Measurements from ENCODE around the gene ATL2. TPM values are rescaled to one million over a fixed set of nuclear protein-coding genes. Genes with fewer than 3 reads are reported as not detected.
"Not testable (repeated sequence)": the region's sequence is repeated elsewhere in the genome, so short reads cannot be mapped to it uniquely, and the experiment has no call there.

The ATL2 gene
- total RNA-seq, 1 experiment from 2014 or later, result 91.2 TPM

GRCh38 chr2:38390947-38391346 lies 13.9 kb upstream of the ATL2 start:
- no peak for DNase-seq (ENCODE audit: low spot score)

GRCh38 chr2:38387887-38388286 lies 10.8 kb upstream of the ATL2 start:
- no peak for DNase-seq (ENCODE audit: low spot score)

DNA sequence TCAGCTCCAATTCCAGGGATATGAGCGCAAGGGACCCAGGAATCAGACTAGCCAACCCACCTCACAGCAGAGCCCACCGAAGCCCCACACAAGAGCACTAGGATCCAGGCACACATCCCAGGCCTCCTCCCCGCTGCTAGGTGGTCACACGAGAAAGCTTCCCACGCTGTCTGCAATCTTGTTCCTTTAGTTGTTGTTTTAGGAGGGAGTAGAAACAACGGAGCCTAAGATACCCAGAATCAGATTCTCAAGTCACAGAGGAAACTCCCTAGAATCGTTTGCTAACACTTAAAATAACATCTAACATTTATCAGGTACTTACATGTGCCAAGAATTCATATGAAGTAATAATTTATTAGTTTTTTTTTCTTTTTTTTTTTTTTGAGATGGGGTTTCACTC lies 9.7 kb upstream of the ATL2 start:
- no peak for DNase-seq (ENCODE audit: low spot score)

DNA sequence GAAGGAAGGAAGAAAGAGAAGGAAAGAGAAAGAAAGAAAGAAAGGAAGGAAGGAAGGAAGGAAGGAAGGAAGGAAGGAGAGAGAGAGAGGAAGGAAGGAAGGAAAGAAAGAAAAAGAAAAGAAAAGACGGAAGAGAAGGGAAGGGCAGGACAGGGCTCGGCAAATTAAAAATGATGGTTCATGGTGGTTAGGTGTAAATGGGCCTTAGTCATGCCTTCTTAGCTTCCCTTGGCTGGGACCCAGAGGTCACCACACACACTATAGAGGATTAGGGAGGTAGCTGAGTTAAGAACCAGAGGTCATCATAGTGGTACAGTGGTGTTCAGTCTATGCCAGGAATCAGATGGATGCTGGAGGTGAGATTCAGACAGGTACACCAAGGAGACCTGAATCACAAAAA lies 9.3 kb upstream of the ATL2 start:
- DNase-seq (ENCODE audit: low spot score), result peak; percentile 31

GRCh38 chr2:38384338-38384737 lies 7.3 kb upstream of the ATL2 start:
- no peak for DNase-seq (ENCODE audit: low spot score)

GRCh38 chr2:38383741-38384140 lies 6.7 kb upstream of the ATL2 start:
- DNase-seq (ENCODE audit: low spot score), result not testable (repeated sequence)

- DNase-seq (ENCODE audit: low spot score), result no peak
Observed at GRCh38 chr2:38381381-38382143, 4.5 kb upstream of the ATL2 start.

- DNase-seq (ENCODE audit: low spot score), result no peak
Observed at GRCh38 chr2:38380397-38381130, 3.5 kb upstream of the ATL2 start.

- DNase-seq (ENCODE audit: low spot score), result peak; percentile 70
Observed at GRCh38 chr2:38376346-38377049, 575 bp downstream of the ATL2 start.

- no peak for DNase-seq (ENCODE audit: low spot score)
Observed at GRCh38 chr2:38375696-38376345, 1.3 kb downstream of the ATL2 start.

DNA sequence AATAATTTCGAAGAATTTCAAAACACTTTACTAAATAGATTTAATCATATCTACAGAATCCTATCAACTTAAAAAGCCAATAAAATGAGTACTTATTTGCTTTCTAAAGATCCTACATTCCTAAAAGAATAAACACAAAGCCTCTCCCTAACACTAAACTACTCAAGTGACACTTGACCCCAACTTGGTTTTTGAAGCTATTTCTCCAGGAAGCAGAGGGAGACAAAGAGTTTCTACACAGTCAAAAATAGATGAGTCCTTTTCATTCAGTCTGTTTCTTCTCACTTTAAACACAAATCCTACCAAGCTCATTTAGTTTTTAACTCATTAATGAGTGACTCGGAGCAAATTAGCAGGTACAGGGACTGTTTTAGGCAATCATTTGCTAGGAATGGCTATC lies 2.1 kb downstream of the ATL2 start:
- no peak for DNase-seq (ENCODE audit: low spot score)

DNA sequence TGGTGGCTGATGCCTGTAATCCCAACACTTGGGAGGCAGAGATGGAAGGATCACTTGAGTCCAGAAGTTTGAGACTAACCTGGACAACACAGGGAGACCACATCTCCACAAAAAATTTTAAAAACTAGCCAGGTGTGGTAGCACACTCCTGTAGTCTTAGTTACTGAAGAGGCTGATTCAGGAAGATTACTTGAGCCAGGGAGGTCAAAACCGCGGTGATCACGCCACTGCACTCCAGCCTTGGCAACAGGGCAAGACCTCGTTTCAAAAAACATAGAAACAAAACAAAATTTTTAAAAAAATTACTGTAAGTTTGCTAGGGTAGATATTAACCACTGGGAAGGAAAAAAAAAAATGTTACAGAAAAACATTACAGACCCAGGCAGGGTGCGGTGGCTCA lies 5.8 kb downstream of the ATL2 start:
- DNase-seq (ENCODE audit: low spot score), result no peak

GRCh38 chr2:38370664-38371063 lies 6.4 kb downstream of the ATL2 start:
- DNase-seq (ENCODE audit: low spot score), result no peak

DNA sequence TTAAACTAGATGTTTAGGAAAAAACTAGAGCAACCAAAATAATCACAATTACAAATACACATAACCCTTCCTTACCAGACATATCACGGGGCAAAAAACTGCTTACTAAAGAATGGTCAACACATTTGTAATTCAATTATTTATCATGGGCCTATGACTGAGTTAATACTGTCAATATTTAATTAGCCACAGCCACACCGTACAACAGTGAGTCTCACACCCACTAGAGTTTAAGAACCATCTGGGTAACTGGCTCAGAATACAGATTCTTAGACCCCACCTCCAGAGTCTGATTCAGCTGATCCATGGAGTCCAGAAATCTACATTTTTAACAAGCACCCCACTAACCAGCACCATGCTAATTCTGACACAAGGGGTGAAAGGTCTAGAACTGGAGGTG lies 14.8 kb downstream of the ATL2 start:
- no peak for DNase-seq (ENCODE audit: low spot score)

GRCh38 chr2:38360177-38360576 lies 16.9 kb downstream of the ATL2 start:
- DNase-seq (ENCODE audit: low spot score), result no peak

DNA sequence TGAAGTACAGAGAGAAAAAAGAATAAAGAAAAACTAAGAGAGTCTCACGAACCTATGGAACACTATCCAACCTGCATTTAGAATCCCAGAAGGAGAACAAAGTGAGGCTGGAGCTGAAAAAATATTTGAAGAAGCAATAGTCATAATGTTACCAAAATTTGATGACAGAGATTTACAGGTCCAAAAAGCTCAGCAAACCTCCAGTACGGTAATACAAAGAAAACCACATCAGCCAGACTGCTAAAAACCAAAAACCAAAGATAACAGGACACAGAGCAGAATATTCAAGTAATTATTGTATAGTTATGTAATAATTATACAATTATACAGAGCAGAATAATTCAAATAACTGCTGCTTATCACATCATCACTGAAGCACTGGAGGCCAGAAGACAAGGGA lies 23.7 kb downstream of the ATL2 start:
- no peak for DNase-seq (ENCODE audit: low spot score)

DNA sequence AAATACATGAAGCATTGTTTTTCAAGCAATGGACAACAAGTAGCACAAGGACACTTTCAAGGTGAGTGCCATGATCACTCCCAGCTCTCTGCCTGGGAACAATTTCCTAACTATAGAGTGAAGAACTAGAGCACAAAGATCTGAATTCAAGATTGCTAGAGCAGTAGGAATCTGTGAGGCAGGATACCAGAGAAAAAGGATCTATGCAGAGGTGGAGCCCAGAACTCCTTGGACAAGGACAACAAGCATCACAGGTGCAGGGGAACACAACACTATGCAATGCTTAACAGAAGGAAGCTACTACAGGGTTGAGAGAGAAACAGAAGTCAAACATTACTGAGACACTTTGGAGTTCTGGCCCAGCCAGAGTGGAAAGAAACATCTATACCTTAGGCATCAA lies 24.7 kb downstream of the ATL2 start:
- no peak for DNase-seq (ENCODE audit: low spot score)

- DNase-seq (ENCODE audit: low spot score), result no peak
Observed at GRCh38 chr2:38345323-38346038, 31.6 kb downstream of the ATL2 start.

GRCh38 chr2:38344813-38345212 lies 32.3 kb downstream of the ATL2 start:
- no peak for DNase-seq (ENCODE audit: low spot score)

DNA sequence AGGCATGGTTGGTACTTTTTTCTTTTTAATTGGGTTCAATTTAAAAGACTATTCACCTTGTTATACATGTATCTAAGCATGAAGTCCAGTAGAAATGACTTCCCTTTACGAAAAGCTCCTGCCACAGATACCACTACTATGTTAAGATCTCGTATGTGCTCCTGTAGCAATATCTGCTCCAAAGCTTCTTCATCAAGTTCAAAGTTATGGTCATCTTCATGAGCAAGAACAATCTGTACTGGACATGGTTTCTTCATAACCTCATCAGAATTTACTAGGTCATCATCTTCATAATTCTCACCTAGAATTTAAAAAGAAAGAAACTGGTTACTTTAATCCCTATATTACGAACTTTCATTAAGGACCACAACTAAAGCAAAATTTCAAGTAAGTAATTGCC lies 33.9 kb downstream of the ATL2 start:
- no peak for DNase-seq (ENCODE audit: low spot score)

GRCh38 chr2:38336621-38337020 lies 40.5 kb downstream of the ATL2 start:
- DNase-seq (ENCODE audit: low spot score), result no peak

DNA sequence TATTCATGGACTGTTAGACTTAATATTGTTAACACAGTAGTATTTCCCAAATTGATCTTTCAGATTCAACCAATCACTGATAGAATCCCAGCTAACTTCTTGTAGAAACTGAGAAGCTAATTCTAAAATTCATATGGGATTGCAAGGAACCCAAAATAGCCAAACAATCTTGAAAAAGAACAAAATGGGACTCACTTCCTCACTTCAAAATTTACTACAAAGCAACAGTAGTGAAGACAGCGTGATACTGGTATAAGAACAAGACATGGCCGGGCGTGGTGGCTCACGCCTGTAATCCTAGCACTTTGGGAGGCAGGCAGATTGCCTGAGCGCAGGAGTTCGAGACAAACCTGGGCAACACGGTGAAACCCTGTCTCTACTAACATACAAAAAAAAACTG lies 46.3 kb downstream of the ATL2 start:
- no peak for DNase-seq (ENCODE audit: low spot score)

Measured in A172 (cell line).